Left colon (tissue), 2 donors: ENCODE data around the gene DUSP6. TPM values are rescaled to one million over a fixed set of nuclear protein-coding genes. Genes with fewer than 3 reads are reported as not detected.
A peak's percentile ranks its signal among the peaks of the same experiment; 100 is the strongest.
"Not testable (repeated sequence)": the region's sequence is repeated elsewhere in the genome, so short reads cannot be mapped to it uniquely, and the experiment has no call there.

ENCODE experiments used
- ATAC-seq: fragments of 200-7000 bp; cut with Tn5 transposase; one replicate; pipeline ENCODE4 v1.9.1; 2020; ENCODE audit warnings: mild to moderate bottlenecking, moderate library complexity
- DNase-seq, 2 donors: peaks; one replicate each; pipeline ENCODE4 v3.0.0-alpha.2; 2020
- intact Hi-C, 2 donors: fragments of 100-400 bp; cut with DNase I in 1 of 2; cut with micrococcal nuclease in 1 of 2; formaldehyde crosslinking; loops; one replicate each; pipeline versions ENCODE4 v1.11.2 to v1.14.0; 2022; cut with DNase I, micrococcal nuclease
- total RNA-seq, 2 donors: library from RNA; stranded (reverse); fragmentation: NEBNext Ultra II Directional; extraction: Animal tissue kit (Norgen Biotek cat#: 25700); gene quantifications; one replicate each; pipeline ENCODE4 v1.2.1, GENCODE V29; 2021
- donor health status: DM: no; HTN: no; CAD: no.
- donor health status: DM: yes; HTN: yes; CAD: no.

Gene DUSP6
- total RNA-seq, 2 donors from 2014 or later: 58.8 to 82.3 TPM

DNA sequence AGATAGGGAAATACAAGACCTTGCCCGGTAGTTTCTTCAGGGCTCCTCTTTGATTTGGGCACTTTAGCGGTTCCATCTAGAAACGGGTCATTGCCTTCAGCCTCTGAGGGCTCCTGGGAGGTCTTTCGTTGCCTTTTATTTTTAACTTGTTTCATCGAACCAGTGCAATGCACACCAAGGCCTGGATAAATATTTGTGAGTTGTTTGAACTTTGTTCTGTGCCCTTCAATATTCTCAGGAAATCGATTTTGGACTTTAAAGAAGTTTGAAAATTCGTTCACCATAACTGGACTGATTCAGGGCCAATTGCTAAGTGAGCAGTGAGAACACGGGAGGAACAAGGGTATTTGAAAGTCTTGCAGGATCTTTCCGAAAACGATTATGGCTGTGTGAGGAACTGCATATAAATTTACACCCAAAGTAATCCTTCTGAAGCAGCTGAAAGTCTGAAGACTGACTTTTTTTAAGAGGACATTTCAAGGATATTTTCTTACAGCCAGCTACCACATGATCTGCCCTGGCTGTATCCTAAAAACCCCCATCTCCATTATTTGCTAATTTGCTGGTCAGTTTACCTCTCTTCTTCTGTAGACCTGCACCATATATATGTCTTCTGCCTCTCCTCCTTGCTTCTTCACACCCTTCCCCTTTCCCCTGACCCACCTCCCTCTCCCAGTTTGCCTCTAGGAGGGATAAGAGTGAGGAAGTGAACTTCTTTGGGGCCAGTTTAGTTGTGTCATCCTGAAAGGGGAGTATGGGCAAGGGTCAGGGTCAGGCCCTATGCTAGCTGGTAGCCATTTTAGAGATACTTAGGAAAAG, 8.0 kb downstream of the DUSP6 start:
- intact Hi-C loops: no loop called here
- ATAC-seq: no peak
- DNase-seq: no peak

DNA sequence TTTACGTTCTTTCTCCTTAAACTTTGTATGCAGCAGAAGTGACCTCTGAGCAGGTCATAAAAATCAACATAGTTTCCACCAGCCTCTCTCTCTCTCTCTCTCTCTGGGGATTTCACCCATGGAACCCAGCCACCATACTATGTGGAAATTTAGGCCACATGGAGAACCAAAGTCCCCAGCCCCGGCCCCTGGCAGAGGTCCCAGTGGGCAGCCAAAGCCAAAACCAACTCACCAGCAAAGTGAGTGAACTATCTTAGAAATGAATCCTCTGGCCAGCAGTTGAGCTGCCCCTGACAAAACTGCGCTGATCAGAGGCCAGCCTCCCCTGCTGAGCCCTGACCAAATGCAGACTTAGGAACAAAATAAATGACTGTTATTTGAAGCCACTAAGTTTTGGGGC, 9.2 kb downstream of the DUSP6 start:
- no peak for ATAC-seq
- no peak for DNase-seq
- intact Hi-C loops: no loop called here

DNA sequence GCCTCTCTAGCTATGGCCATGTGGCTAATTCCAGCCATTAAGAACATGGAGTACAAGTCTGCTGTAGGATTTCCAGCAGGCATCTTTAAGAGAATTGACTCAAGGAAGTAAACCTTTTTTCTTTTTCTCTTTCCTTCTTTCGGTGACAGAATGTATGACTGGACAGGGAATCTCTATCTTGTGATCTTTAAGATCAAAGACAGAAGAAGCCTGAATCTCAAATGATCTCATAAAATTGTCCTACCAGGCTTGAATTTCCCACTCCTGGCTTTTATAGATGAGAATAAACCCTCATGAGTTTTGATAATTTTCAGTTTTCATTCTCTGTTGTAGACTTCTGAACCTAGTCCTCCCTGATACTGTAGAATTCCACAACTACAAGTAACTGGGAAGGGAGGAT, 11.4 kb downstream of the DUSP6 start:
- intact Hi-C loops: no loop called here
- DNase-seq: no peak
- no peak for ATAC-seq

DNA sequence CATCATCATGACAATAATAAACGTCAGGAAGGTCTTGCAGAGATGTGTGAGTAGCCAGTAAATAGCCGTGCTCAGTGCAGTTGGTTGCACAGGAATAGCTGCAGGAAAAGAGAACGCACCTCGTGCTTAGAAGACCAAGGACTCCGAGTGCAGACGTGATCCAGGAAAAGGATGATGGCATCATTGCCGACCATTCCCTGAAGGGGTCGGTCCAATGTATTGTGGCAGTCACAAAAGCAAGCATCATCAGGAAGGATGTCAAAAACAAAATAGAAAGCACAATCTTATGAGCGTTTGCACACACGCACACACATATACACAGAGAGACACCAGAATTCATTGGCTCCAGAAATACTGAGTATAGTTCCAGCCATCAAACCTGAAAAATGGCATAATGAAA, 12.8 kb downstream of the DUSP6 start:
- DNase-seq (no peak), ATAC-seq (no peak)
- intact Hi-C loops: no loop called here

DNA sequence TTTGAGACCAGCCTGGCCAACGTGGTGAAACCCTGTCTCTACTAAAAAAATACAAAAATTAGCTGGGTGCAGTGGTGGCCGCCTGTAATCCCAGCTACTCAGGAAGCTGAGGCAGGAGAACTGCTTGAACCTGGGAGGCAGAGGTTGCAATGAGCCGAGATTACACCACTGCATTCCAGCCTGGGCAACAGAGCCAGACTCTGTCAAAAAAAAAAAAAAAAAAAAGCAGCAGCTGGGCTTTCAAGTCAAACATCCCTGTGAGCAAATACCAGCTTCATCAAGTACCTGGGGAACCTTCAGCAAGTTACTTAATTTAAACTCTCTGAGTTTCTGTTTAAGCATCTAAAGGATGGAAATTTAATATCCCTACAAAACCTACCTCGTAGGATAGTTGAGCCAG, 15.2 kb downstream of the DUSP6 start:
- ATAC-seq, intact Hi-C loops: not testable (repeated sequence)

DNA sequence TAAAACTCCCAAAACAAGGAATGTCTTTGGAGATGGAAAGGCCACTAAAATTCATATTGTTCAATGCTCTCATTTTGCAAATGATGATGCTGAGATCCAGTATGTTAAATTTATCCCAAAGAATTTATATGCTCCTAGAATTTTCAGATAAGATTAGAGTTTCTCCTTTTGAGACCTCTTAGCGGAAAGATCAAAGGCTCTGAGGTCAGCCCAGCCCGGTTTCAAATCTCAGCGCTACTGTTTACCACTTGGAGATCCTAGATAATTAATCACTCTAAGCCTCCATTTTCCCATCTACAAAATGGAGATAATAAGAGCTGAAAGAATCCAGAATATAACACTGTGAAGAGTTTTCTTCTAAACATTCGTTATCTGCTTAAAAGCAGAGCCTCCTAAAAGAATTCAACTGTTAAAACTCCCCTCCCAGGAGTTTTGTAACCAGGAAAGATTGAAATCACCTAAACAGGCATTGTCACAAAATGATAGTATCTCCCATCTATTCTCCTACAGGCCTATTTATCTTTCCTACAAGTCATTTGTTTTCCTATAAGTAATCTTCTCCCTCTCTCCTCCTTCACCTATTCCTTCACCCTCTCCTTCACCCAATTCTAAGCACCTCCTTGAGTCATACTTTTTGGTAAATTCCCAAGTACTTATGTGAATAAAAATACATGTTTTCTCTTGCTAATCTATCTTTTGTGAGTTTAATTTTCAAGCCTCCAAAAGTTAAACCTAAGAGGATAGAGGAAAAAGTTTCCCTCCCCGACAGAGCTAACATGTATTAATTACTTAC, 16.7 kb downstream of the DUSP6 start:
- DNase-seq (no peak), ATAC-seq (no peak)
- intact Hi-C loops: no loop called here

More for the DNA sequence above, 15.2 kb downstream of the DUSP6 start:
- DNase-seq: not testable (repeated sequence)

DNA sequence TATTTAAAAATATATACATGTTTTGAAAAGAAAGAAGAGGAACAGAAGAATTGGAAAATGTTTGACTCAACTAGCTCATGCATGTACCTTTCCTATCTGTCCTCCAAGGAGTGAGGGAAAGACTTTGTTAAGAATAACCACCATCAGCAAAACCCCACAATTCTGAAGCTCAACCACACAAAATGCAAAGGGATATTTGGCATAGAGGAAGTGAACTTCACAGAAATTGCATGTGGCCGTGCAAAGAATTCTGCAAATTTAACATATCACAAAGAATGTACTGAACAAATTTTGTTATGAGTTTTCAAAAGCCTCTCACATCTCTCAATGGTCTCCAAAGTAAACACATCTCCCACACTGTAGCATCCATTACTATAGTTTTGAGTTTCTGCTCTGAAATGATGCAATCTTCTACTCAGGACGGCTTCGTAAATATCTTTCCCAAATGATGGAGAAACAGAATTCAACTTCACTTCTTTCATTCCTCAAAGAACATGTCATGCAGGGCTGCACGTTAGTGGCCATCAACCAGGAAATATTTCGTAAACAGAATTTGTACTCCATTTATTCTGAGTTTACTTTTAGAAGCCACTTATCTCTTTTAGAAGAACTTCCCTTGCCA, 17.6 kb downstream of the DUSP6 start:
- DNase-seq (no peak), ATAC-seq (no peak)
- intact Hi-C loops: no loop called here

DNA sequence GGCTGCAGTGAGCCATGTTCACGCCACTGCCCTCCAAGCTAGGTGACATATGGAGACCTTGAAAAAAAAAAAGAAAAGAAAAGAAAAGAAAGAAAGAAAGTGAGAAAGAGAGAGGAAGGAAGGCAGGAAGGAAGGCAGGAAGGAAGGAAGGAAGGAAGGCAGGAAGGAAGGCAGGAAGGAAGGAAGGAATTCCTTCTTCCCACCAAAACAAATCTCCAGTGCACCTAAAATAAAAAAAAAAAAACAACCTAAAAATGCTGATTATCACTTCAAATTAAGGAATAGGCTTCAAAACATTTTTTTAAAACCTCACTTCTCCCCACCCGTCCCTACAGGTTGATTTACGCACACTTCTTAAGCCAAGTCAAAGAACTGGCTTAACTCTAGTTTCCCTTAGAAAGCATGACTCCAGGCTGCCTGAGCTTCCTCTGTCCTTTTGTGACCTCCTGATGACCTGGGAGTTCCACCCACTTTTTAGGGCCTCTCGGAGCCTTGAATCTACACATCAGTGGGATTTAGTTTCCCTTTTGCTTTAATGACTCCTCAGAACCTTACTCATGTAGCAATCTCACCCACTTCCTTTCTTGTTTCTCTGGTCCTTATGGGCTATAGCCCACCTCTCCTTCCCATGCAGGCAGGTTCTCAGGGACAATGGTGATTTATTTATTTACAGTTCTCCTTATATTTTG, 18.6 kb downstream of the DUSP6 start:
- DNase-seq (peak; percentile 32 to 57), ATAC-seq (peak; percentile 96)
- intact Hi-C loops: no loop called here

DNA sequence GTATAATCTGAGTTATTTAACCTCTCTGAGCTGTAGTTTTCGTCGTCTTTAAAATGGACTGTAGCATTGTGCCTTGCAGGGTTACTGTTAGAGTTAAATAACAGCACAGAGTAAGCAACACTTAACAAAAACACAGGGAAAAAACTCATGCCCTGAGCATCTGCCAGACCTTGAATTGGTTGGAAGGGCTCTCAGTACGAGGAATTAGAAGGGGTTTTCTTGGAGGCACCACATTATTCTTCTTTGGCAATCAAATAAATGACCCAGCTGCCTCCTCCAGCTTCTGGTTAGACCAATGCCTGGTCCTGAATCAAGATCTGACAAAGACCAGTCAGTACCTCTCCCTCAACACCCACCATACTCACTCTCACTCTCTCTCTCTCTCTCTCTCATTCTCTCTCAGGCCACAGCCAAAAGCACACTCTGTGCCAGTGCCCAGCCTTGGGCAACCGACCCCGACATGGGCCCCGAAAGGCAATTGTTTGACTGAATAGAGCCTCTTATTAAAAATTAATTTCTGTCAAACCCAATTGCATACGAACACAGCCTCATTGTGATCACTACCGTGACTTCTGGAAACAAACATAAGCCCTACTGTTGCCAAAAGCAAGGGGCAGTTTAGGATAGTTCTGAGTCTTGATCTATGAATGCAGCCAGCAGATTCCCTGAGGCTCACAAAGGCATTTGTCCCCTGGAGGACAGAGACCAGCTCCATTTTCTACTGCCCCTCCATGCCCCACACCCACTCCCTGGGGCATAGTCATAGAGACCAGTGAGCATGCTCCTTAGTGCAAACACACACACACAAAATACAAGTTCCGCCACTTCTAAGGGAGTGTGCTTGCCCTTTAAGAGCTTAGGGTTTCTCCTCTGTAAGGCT, 23.9 kb downstream of the DUSP6 start:
- DNase-seq (no peak), ATAC-seq (no peak)
- intact Hi-C loops: no loop called here

DNA sequence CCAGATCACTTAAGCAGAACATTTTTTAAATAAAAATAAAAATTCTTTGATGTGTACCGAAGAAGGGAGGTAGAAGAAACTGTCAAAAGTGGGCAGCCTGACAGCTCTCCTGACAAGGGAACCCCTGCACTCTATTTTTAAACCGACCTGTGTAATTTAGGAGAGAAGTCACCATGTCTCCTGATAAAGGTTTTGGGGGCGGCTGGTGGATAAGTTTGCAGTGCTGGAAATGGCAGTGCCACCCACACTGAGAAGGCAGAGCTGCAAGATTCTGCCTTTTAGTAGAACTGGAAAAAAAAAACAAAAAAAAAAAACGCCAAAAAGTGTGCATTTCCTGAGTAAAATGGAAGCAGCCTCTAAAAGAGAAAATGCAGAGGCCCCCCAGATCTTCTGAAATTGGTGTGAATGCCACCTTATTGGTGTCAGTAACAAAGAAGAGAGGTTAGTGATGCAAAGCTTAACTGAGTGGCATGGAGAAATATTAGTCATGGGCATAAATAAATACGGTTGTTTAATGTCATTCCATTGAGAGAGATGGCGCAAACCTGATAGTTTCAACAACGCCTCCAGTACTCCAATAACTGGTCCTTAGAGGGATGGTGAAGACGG, 24.7 kb downstream of the DUSP6 start:
- DNase-seq (no peak), ATAC-seq (no peak)
- intact Hi-C loops: no loop called here

DNA sequence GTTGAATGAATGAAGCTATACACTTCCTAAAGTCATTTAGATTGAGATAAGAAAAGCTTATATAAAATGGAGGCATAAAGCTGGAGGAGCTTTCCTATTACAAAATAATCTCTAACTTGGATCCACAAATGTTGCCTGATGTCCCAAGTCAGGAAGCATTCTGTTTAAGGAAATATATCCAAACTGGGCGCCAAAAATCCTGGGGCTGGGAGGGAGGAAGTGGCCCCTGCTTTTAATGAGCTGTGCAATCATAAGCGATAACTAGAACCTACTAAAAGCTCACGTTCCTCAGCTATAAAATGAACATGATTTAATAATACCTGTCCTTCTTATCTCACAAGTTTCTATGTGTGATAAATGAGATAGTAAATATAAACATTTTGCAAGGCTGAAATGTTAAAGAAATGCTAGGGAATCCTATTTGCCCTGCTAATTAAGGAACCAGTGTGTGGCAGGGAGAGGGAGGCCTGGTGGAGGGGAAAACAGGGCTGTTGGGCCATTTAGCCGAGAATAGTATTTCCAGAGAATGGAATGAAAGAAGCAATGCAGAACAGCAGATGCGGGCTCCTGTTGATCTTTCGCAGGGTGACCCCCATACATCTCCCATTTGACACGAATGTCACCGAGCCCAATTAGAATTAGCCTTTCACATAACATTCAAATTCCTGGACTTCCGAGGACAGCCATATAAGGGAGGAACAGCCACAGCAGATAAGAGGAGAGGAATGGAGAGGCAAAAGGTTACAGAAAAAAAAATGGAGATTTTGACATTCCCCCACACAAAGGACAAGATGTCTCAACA, 25.9 kb downstream of the DUSP6 start:
- intact Hi-C loops: no loop called here
- DNase-seq (no peak), ATAC-seq (peak; percentile 64)

DNA sequence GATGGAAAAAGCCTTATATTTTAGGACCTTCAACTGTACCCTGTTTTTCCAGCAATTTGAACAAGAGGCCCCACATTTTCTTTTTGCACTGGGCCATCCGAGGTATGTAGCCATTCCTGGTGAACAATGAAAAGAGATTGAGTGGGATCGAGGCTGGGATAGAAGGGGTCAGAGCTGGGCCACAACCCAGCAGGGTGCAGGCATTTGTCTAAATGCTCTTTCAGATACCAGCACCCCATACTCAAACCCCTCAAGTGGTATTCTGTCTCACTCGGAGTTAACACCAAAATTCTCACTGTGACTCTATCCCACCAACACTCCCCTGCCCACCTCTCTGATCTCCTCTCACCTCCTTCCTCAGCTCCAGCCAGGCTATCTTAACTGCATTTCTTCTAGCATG, 26.8 kb downstream of the DUSP6 start:
- ATAC-seq: no peak
- intact Hi-C loops: no loop called here

DNA sequence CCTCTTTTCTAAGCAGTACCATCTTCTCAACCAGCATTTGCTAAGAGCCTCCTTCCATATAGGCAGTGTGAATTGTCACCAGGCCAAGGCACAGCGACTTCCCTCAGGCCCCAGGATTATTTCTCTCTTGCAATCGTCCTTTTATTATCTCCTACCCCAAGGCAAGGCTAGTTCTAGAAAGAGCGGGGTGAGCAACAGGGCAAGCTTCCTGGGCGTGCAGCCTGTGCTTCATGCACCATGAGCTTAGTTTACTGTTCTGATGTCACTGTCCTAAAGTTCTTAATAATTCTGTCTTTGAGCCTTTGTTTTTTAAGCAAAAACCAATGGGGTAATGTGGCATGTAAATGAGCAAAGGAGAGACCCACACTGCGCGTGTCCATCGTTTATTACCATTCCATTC, 27.9 kb downstream of the DUSP6 start:
- no peak for DNase-seq
- intact Hi-C loops: no loop called here
- no peak for ATAC-seq

More for the DNA sequence above, 26.8 kb downstream of the DUSP6 start:
- DNase-seq: no peak

DNA sequence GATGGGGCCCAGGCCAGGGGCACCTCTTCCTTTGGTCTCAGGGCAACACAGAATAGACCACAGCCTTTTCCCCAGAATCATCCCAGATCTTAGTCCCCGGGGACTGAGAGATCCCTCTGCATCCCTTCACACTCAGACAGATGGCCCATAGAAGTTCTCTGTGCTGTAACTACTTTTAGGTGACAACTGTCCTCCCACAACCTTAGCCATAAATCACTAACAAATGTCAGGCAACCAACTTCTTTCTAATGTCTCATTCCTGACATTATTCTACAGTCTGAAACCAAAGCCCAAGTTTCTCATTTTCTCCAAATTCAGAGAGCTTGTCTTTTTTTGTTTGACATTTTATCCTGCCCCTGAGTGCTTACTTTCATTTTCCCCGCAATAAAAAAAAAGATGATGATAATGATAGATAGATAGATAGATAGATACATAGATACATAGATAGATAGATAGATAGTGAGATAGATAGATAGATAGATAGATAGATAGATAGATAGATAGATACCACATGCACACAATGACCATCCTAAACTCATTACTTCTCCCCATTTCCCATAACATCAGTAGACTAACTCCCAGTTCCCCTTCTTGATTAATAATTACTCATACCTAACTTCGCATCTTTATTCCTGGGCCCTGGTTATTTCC, 28.6 kb downstream of the DUSP6 start:
- no peak for ATAC-seq
- intact Hi-C loops: no loop called here
- DNase-seq: no peak

DNA sequence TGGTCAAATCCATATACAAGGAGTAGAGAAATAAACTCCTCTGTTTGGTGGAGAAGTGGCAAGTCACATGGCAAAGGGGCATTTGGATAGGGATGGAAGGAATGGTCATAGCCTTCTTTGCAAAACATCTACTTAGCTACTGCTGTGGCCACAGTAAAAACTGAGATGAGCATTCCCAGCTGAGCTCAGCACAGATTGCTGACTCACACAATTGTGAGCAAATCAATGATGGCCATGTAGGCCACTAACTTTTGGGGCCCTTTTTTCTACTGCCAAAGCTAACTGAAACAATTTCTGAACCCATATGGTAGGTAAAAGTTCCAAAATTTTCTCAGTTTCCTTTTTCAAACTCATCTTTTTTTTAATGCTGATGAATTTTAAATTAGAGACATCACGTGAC, 31.6 kb downstream of the DUSP6 start:
- DNase-seq: no peak
- intact Hi-C loops: no loop called here
- no peak for ATAC-seq

DNA sequence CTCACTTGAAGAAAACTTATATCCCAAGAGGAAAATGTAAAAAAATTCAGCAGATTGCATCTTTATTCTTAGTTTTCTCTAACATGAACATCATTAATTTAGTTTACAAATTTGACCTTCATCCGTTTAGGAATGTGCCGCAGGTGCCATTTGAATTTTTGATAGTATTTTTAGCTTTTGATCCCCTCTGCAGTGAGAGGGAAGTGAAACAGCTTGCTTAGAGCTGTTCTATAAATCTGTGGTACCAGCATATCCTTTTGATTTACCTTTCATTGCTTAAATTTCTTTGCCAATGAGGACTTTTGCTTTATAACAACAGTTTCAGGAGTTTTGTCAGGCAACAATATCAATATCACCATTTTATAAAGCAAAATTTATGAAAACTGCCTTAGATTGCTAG, 32.7 kb downstream of the DUSP6 start:
- intact Hi-C loops: no loop called here
- DNase-seq (no peak), ATAC-seq (no peak)

DNA sequence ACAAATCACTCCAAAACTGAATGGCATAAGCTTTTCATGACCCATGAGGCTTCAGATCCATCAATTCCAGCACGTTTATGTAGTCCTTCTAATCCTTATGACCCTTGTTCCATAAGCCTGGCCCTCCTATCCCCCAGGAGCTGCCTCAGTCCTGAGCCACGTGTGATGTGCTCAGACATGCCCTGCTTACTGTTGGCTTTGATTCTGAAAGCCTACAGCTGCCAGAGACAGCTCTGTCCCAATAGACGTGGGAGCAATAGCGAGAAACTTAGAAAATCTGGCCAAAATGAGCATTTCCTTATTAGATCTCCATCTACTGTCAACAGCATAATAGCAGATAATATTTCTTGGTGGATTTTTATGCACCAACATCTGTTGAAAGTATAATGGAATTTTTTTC, 33.2 kb downstream of the DUSP6 start:
- DNase-seq (no peak), ATAC-seq (no peak)
- intact Hi-C loops: no loop called here
